Adrenal gland (tissue), 12 donors: ENCODE results near the gene AMER3. TPM values are rescaled to one million over a fixed set of nuclear protein-coding genes. Genes with fewer than 3 reads are reported as not detected.

Experiments
- DNase-seq, 7 donors: peaks; one replicate each; pipeline ENCODE4 v3.0.0-alpha.2; 2019 to 2020
- H3K27ac ChIP-seq, 5 donors: fragments of 200-600 bp; sonication (generic) in 4 of 5; 1 replicate in 3 of 5; 2 replicates in 2 of 5; pipeline versions ENCODE4 v1.5.1 to v1.8.0; 2016 to 2020; ENCODE audit warnings: mild to moderate bottlenecking in 1 of 5
- H3K27me3 ChIP-seq: fragments of 200-600 bp; 2 replicates; pipeline ENCODE4 v1.8.0; 2021
- H3K36me3 ChIP-seq, 2 donors: fragments of 200-600 bp; replicated peaks in 1 of 2; 1 replicate in 1 of 2; 2 replicates in 1 of 2; pipeline versions ENCODE4 v1.5.1 to v1.8.0; 2018 to 2022
- H3K4me1 ChIP-seq, 2 donors: fragments of 200-600 bp; replicated peaks in 1 of 2; 1 replicate in 1 of 2; 2 replicates in 1 of 2; pipeline versions ENCODE4 v1.5.1 to v1.8.0; 2018 to 2021
- H3K4me3 ChIP-seq, 4 donors: fragments of 200-600 bp; sonication (generic) in 3 of 4; one replicate each; pipeline ENCODE4 v1.5.1; 2016 to 2018
- H3K9me3 ChIP-seq, 3 donors: fragments of 200-600 bp; sonication (generic) in 1 of 3; replicated peaks in 1 of 3; 1 replicate in 2 of 3; 2 replicates in 1 of 3; pipeline versions ENCODE4 v1.5.1 to v1.8.0; 2016 to 2021
- CTCF ChIP-seq, 6 experiments: fragments of 450-650 bp in 4 of 6; fragments of 200-600 bp in 2 of 6; sonication (generic) in 1 of 6; IDR thresholded peaks; 1 replicate in 5 of 6; 2 replicates in 1 of 6; pipeline versions ENCODE4 v1.5.1 to v1.8.0; 2016 to 2021; ENCODE audit warnings: antibody characterized with exemption in 6 of 6, mild to moderate bottlenecking in 2 of 6, moderate library complexity in 1 of 6
- POLR2A ChIP-seq, 2 donors: fragments of 450-650 bp; IDR thresholded peaks; one replicate each; pipeline ENCODE4 v1.6.1; 2017; ENCODE audit warnings: antibody characterized with exemption in 2 of 2, mild to moderate bottlenecking in 2 of 2, moderate library complexity in 1 of 2
- WGBS, 4 donors: extraction: QIAGEN DNeasy Blood & Tissue Kit in 2 of 4; methylation state at CpG; one replicate each; pipeline versions ENCODE4 v1.1.5 to v1.1.7; 2013 to 2017; 5-methylcytosine and 5-hydroxymethylcytosine counted together
- intact Hi-C, 2 donors: fragments of 100-400 bp; cut with DNase I; formaldehyde crosslinking; loops; one replicate each; pipeline versions ENCODE4 v1.14.1 to v1.15.0; 2022 to 2023
- polyA plus RNA-seq, 3 donors: library from polyadenylated mRNA; stranded (reverse); fragments of 200-250 nt in 2 of 3; fragments of 350-450 nt in 1 of 3; fragmentation: Illumina TruSeq in 1 of 3; extraction: RNeasy Lipid Tissue Mini Kit (QIAGEN cat#74804) in 1 of 3; gene quantifications; one replicate each; pipeline ENCODE4 v1.2.3, GENCODE V29; 2013 to 2014
- total RNA-seq, 9 donors: library from RNA; depleted of rRNA in 4 of 9; stranded (reverse); fragments of >200 nt in 4 of 9; fragments of 120-200 nt in 1 of 9; fragmentation: NEBNext Ultra II Directional in 1 of 9; extraction: Animal tissue kit (Norgen Biotek cat#: 25700) in 1 of 9; gene quantifications; one replicate each; pipeline versions ENCODE4 v1.1.0 to v1.2.4, GENCODE V29; 2013 to 2023
- donor health status: healthy with polysubstance abuse.
- donor health status: Bipolar disorder and iron deficiency.
- donor health status: DM: yes; HTN: yes; CAD: no.
- donor health status: DM: no; HTN: no; CAD: no.
- donor health status: DM: no; HTN: no; CAD: no.
- donor health status: DM: yes; HTN: yes; CAD: no.

AMER3 gene
- total and polyA plus RNA-seq, 12 donors, result 0.08 to 1.2 (median 0.58) TPM; not detected in 4

GRCh38 chr2:130764035-130764820 is 8.9 kb downstream of the AMER3 start:
- Histone ChIP-seq H3K4me1 (no peaks in the 10 kb centered on the region), H3K4me3 (no peak overlapping the region), H3K36me3 (no peaks in the 10 kb centered on the region), H3K27me3 (no peaks in the 10 kb centered on the region), H3K27ac (no peak overlapping the region), H3K9me3 (no peaks in the 10 kb centered on the region)
- peak in 1 of 7 donors; percentile 33 for DNase-seq
- TF ChIP-seq POLR2A (IDR thresholded peaks at IDR 0.05), result no peak
- no peak for TF ChIP-seq CTCF (IDR thresholded peaks at IDR 0.05)
- intact Hi-C loops, result no loop called here
- 76 to 88% (median 87%) methylated on average over 6 to 15 of the region's 15 CpGs; no CpG with 5 or more reads in 1 of the 4 donors for WGBS, 4 donors

GRCh38 chr2:130764821-130765115 is 9.4 kb downstream of the AMER3 start:
- Histone ChIP-seq H3K36me3 (no peaks in the 10 kb centered on the region), H3K27me3 (no peaks in the 10 kb centered on the region), H3K4me3 (no peak overlapping the region), H3K4me1 (no peaks in the 10 kb centered on the region), H3K27ac (no peak overlapping the region), H3K9me3 (no peaks in the 10 kb centered on the region)
- no peak for DNase-seq
- 80 to 91% (median 90%) methylated on average over 4 to 5 of the region's 5 CpGs for WGBS, 4 donors
- intact Hi-C loops, result no loop called here
- TF ChIP-seq POLR2A (IDR thresholded peaks at IDR 0.05) (no peak), CTCF (IDR thresholded peaks at IDR 0.05) (no peak)

GRCh38 chr2:130765464-130765863 is 10.1 kb downstream of the AMER3 start:
- TF ChIP-seq CTCF (IDR thresholded peaks at IDR 0.05) (no peak), POLR2A (IDR thresholded peaks at IDR 0.05) (no peak)
- Histone ChIP-seq H3K27ac (no peak overlapping the region), H3K36me3 (no peaks in the 10 kb centered on the region), H3K27me3 (no peaks in the 10 kb centered on the region), H3K4me1 (no peaks in the 10 kb centered on the region), H3K9me3 (no peaks in the 10 kb centered on the region), H3K4me3 (no peak overlapping the region)
- peak in 1 of 7 donors; percentile 20 for DNase-seq
- 76 to 85% (median 78%) methylated on average over 6 of the region's 6 CpGs for WGBS, 4 donors
- intact Hi-C loops, result no loop called here

- no peaks in the 10 kb centered on the region for H3K4me1 ChIP-seq
- H3K4me3 ChIP-seq, result no peak overlapping the region
- H3K9me3 ChIP-seq, result no peaks in the 10 kb centered on the region
- H3K27ac ChIP-seq, result no peak overlapping the region
- no peaks in the 10 kb centered on the region for H3K27me3 ChIP-seq
- DNase-seq, result no peak
- intact Hi-C loops, result no loop called here
- H3K36me3 ChIP-seq, result no peaks in the 10 kb centered on the region
- WGBS, 4 donors, result 81 to 84% (median 83%) methylated on average over 7 of the region's 7 CpGs
- TF ChIP-seq CTCF (IDR thresholded peaks at IDR 0.05), result no peak
- no peak for TF ChIP-seq POLR2A (IDR thresholded peaks at IDR 0.05)
Observed at GRCh38 chr2:130766037-130766436, 10.7 kb downstream of the AMER3 start.
